GM13976 (cell line): Measurements from ENCODE around the gene TCL1A.
"Not testable (repeated sequence)": the region's sequence is repeated elsewhere in the genome, so short reads cannot be mapped to it uniquely, and the experiment has no call there.

Experiments
- DNase-seq: peaks from one replicate; pipeline ENCODE4 v3.0.0; 2012; ENCODE audit warnings: low spot score
- CTCF ChIP-seq: IDR thresholded peaks from 2 replicates; pipeline ENCODE4 v1.5.1; 2012; ENCODE audit warnings: borderline replicate concordance, mild to moderate bottlenecking; ENCODE audit not compliant: insufficient read depth; ENCODE audit errors: extremely low read depth, missing control alignments, control extremely low read depth
- in situ Hi-C: fragments of 300-500 bp; cut with MboI; formaldehyde crosslinking; loops from one replicate; pipeline ENCODE4 v1.12.0; 2022; ENCODE audit warnings: low sequenced_read_pairs, mixed read lengths, inconsistent platforms; ENCODE audit not compliant: unreplicated experiment

Gene TCL1A

GRCh38 chr14:95668235-95668772 is 45.6 kb downstream of the TCL1A start:
- in situ Hi-C loops, result no loop called here
- no peak for TF ChIP-seq CTCF
- DNase-seq, result no peak

- DNase-seq, result no peak
- in situ Hi-C loops, result no loop called here
- TF ChIP-seq CTCF, result no peak
Observed at GRCh38 chr14:95667249-95667693, 46.7 kb downstream of the TCL1A start.

GRCh38 chr14:95666450-95666849 is 47.5 kb downstream of the TCL1A start:
- no peak for TF ChIP-seq CTCF
- in situ Hi-C loops, result no loop called here
- DNase-seq, result no peak

- in situ Hi-C loops, DNase-seq: not testable (repeated sequence)
Observed at GRCh38 chr14:95665530-95665929, 48.4 kb downstream of the TCL1A start.

GRCh38 chr14:95664546-95664945 is 49.4 kb downstream of the TCL1A start:
- DNase-seq, result no peak
- in situ Hi-C loops, result no loop called here
- TF ChIP-seq CTCF, result no peak

GRCh38 chr14:95664066-95664465 is 49.9 kb downstream of the TCL1A start:
- DNase-seq, result no peak
- TF ChIP-seq CTCF, result no peak
- in situ Hi-C loops, result no loop called here

GRCh38 chr14:95663226-95663797 is 50.6 kb downstream of the TCL1A start:
- TF ChIP-seq CTCF, result no peak
- in situ Hi-C loops, result no loop called here
- DNase-seq, result no peak
